T follicular helper cell (primary cell): ENCODE data around the gene GPR87.

Experiments
- DNase-seq: peaks from one replicate; pipeline ENCODE4 v3.0.0-alpha.2; 2020; ENCODE audit warnings: low read depth

GPR87 gene

GRCh38 chr3:151282921-151283320 lies 33.7 kb downstream of the GPR87 start:
- no peak for DNase-seq

GRCh38 chr3:151281671-151282324 lies 34.8 kb downstream of the GPR87 start:
- no peak for DNase-seq

- DNase-seq, result no peak
These were observed 38.4 kb downstream of the GPR87 start, which contains the start of gene P2RY14 for GRCh38 chr3:151278230-151278629. Gene P2RY14 (minus strand): TSS chr3:151278542. CDS start chr3:151214316, 64,226 bp downstream.

- DNase-seq, result no peak
These were observed 40.0 kb downstream of the GPR87 start for GRCh38 chr3:151276687-151277042.

- no peak for DNase-seq
These were observed 40.5 kb downstream of the GPR87 start for GRCh38 chr3:151276038-151276686.

GRCh38 chr3:151275091-151275490 lies 41.5 kb downstream of the GPR87 start:
- no peak for DNase-seq

- DNase-seq, result no peak
These were observed 47.0 kb downstream of the GPR87 start for GRCh38 chr3:151269631-151270030.

- no peak for DNase-seq
These were observed 48.1 kb downstream of the GPR87 start for GRCh38 chr3:151268267-151269235.

GRCh38 chr3:151267066-151267465 lies 49.6 kb downstream of the GPR87 start:
- no peak for DNase-seq

GRCh38 chr3:151265866-151266265 lies 50.8 kb downstream of the GPR87 start:
- no peak for DNase-seq

GRCh38 chr3:151265166-151265565 lies 51.5 kb downstream of the GPR87 start:
- no peak for DNase-seq

- DNase-seq, result no peak
These were observed 52.0 kb downstream of the GPR87 start for GRCh38 chr3:151264605-151265004.

- no peak for DNase-seq
These were observed 53.6 kb downstream of the GPR87 start for GRCh38 chr3:151262871-151263525.

GRCh38 chr3:151259664-151260063 lies 57.0 kb downstream of the GPR87 start:
- DNase-seq, result no peak

- no peak for DNase-seq
These were observed 59.9 kb downstream of the GPR87 start for GRCh38 chr3:151256749-151257148.

GRCh38 chr3:151248772-151249337 lies 67.8 kb downstream of the GPR87 start:
- DNase-seq, result no peak
